Measurements from ENCODE around the gene SACM1L.
"Not testable (repeated sequence)": the region's sequence is repeated elsewhere in the genome, so short reads cannot be mapped to it uniquely, and the experiment has no call there.

Gene SACM1L

DNA sequence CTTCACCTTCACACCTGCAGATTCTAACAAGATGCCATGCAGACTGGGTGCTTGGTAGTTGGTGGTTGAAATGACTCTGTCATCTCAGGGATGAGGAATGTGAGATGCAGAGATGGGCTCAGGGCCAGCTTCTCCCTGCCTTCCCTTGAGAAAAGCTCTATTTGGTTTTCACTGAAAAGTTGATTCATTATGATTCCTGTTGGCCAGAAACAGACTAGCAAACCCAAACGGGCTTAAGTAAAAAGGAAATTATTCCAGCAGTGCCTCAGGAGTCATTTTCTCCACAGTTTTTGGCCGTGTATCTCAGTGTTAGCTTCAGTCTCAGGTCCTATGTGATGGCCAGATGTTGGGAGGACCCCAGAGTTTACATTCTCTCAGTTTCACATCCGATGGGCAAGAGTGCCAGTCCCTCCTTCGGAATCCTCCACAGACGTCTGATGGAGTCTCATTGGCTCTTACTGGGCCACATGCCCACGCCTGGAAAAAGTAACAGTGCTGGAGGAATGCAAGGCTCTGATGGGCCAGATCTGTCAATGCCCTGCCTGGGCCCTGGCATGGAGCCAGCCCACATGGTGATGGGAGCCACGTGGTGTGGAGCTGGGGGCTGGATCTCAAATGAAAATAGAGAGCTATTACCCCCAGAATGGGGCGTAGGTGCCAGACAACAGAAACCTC lies 22.3 kb upstream of the SACM1L start:
- DNase-seq (ENCODE audit: low spot score) (peak; percentile 55), FAIRE-seq (no peak)

DNA sequence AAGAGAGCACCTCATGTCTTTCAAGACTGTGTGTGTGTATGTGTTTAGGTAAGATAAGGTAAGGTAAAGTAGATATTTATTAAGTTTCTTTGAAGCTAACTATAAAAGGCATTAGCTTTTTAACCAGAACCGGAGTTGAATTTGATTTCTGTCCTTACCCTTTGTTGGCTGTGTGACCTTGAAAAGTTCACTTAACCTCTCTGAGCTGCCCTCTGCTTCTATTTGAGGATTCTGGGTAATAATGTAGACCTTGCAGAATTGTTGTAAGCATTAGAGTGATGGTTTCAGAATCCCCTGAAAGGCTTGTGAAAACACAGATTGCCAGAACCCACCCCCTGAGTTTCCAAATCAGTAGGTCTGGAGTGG lies 21.6 kb upstream of the SACM1L start:
- FAIRE-seq (no peak), DNase-seq (ENCODE audit: low spot score) (no peak)

DNA sequence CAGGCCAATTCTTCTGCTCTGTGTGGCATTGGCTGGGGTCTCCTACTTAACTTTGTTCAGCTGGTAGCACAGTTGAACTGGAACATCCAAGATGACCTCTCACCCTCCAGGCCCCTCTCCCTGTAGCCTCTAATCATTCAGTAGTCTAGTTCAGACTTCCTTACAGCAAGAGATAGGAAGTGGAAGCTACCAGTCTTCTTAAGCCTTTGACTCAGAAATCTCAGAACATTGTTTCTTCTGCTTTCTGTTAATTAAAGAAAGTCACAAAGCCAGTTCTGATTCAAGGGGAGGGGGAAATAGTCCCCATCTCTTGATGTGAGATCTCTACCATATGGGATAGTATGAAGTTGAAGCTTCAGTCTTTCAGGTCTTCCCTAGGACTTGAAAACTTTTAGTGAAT lies 18.8 kb upstream of the SACM1L start:
- DNase-seq (ENCODE audit: low spot score): no peak
- FAIRE-seq: no peak

DNA sequence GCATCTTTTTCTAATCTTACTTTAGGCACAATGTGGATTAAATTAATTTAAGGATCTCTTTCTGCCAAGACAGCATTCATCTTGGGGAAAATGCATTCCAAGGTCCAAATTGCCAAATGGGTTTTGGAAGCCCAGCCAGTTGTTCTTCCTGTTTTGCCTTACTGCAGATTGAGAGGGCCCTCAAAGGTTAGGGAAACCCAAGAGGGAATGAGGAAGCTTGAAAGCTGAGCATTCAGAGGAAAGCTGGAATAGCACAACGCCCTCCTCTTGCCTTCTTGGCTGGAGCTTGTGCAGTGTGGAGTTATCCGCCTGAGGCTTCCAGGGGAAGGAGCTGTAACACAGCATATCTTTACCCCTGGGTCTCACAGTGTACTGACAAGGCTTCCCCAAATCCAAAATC lies 18.2 kb upstream of the SACM1L start:
- no peak for FAIRE-seq
- no peak for DNase-seq (ENCODE audit: low spot score)

DNA sequence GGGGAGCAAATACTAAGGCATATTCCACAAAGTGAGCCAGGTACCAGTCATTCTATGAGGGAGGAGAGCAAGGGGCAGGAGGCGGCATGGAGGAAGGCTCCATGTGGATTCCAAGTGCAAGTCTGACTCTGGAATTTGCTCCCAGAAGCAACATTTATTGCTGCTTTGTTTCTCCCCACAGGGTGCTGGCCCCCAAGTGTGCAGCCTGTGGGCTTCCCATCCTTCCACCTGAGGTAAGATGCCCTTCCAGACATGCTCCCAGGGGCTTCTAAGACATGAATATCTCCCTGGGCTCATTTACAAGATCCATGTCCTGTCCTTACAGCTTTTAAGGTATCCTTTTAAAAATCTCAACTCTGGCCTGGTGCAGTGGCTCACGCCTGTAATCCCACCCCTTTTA lies 15.9 kb upstream of the SACM1L start:
- DNase-seq (ENCODE audit: low spot score) (no peak), FAIRE-seq (no peak)

DNA sequence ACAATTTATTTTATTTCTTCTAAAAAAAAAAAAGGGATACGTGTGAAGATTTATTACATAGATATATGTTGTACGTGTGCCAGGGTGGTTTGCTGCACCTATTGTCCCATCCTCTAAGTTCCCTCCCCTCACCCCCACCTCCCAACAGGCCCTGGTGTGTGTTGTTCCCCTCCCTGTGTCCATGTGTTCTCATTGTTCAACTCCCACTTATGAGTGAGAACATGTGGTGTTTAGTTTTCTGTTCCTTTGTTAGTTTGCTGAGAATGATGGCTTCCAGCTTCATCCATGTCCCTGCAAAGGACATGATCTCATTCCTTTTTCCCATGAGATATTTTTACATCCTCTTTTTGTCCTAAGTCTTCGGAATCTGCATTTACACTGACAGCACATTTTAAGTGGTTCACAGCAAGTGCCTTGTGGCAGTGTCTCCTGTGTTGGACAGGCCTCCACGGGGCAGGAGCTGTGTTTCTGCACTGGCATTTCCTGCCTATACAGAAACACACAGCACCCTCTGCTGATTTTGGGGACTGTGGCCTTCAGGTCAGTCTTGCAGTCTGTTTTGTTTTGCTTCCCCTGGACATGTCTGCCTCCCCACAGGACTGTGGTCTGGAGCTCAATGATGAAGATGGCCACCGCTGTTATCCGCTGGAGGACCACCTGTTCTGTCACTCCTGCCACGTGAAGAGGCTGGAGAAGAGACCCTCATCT lies 12.7 kb upstream of the SACM1L start:
- DNase-seq (ENCODE audit: low spot score): no peak
- no peak for FAIRE-seq

DNA sequence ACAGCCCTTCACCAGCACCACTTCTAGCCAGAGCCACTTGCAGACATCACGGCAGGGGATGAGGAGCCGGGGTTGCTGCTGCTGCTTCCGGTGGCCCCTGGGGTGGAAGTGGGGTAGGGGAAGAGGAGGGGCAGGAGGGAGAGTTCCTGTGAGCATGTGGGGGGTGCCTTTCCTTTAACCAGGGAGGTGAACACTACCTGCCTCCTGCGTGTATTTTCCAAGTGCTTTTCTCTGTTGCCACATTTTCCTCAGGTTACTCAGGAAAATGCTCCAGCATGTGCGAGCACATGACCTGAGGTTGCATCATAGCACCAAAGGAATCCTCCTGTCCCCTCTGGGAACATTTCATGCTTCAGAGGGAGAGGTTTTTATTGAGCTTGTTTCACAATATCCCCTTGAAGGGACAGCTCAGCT lies 12.2 kb upstream of the SACM1L start:
- DNase-seq (ENCODE audit: low spot score) (no peak), FAIRE-seq (no peak)

DNA sequence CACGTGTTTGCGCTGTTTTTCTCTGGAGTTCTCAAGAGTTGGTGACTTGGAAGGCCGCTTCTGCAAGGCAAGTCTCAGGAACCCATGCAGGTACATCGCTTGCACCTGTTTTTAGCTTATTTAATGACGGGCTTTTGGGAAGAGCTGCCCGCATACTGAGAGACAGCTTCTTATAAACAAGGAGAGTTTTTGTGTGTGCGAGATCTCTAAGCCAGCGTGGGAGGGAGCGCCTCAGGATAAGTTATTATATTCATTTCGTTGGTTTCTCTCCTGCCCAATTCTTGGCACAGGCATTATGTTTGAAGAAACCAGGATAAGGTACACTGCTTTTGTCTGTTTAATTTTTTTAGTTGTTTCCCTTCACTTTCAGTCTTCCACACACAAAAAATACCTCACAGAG lies 11.4 kb upstream of the SACM1L start:
- FAIRE-seq (no peak), DNase-seq (ENCODE audit: low spot score) (no peak)

DNA sequence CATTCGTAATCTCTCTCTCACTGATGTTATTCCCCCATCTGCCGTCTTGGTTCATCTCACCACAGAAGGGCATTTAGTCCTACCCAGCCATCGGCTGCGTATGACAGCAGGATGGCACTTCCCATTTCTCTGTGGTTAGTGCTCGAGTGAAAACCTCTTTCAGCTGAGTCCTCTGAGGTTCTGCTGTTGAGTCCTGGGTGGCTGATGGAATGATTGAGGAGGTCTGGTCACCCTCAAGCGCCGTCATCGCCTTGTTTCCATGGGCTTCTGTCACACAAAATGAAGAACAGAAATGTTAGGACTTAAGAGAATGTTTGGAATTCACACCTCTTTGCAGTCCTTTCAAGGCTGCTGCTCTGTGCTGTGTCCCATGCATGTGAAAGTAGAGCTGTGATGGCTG lies 9.4 kb upstream of the SACM1L start:
- FAIRE-seq (peak; percentile 9), DNase-seq (ENCODE audit: low spot score) (no peak)

DNA sequence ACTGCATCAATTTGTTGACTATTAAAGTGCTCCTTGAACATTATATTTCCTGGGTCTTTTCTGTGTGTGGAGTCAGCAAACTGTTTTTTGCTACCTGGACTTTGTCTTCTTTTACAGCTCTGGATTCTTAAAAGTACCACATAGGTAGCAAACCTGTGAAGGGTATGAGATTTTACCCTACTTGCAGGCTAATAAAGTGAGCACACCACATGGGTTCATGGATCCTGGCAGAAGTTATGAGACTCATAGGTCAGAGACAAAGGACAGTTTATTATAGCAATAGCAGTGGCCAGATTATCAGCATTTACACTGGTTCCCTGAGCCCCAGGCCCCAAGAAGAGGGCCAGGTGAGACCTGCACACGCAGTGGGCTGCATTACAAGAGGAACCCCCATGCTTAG lies 8.0 kb upstream of the SACM1L start:
- no peak for FAIRE-seq
- no peak for DNase-seq (ENCODE audit: low spot score)

DNA sequence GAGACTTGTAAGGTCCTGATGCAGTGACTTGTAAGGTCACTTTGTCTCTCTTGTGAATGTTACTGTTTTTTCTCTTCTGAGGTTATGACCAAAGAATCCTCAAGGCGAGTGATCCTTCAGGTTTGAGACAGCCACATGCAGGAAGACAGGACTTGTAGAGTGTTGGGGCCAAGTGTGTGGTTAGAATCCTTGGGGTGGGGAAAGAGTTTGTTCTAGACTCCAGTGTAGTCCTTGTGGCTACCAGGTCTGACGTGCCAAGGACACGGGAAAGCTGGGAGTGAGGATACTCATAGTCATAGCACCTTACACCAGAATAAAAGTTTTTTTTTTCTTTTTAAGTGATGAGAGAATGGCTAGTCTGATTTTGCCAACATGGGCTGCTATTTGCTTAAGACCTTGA lies 7.3 kb upstream of the SACM1L start:
- DNase-seq (ENCODE audit: low spot score): no peak
- FAIRE-seq: no peak

DNA sequence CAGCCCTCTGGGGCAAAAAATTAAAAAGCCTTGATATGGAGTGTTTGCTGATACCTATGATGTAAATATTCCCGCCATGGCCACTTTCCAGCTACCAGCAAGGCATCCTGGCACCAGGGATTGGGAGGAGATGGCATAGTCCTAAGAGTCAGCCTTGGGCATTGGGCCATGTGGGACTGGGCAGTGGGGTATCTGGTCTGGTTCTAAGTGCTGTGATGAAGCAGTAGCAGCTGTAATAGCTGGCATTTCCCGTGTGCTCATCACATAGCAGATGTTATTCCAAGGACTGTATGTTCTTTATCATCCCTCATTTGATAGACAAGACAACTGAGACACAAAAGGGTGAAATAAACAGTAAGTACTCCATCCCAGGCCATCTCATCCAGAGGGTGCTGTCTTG lies 6.9 kb upstream of the SACM1L start:
- FAIRE-seq: no peak

DNA sequence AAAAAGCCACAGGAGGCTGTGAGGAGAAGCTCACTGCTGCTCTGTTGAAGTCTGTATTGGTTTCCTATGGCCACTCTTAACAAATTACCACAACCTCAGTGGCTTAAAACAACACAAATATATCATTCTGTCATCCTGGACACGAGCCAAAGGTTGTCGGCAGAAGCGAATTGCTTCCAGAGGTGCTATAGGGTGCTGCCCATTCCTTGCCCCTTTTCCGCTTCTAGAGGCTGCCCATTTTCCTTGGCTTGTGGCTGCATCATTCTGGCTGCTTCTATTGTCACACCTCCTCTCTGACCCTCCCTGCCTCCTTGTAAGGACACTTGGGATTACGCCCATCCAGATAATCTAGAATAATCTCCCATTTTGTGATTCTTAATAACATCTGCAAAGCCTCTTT lies 6.4 kb upstream of the SACM1L start:
- FAIRE-seq (no peak), DNase-seq (ENCODE audit: low spot score) (no peak)

More for the DNA sequence above, 6.9 kb upstream of the SACM1L start:
- no peak for DNase-seq (ENCODE audit: low spot score)

DNA sequence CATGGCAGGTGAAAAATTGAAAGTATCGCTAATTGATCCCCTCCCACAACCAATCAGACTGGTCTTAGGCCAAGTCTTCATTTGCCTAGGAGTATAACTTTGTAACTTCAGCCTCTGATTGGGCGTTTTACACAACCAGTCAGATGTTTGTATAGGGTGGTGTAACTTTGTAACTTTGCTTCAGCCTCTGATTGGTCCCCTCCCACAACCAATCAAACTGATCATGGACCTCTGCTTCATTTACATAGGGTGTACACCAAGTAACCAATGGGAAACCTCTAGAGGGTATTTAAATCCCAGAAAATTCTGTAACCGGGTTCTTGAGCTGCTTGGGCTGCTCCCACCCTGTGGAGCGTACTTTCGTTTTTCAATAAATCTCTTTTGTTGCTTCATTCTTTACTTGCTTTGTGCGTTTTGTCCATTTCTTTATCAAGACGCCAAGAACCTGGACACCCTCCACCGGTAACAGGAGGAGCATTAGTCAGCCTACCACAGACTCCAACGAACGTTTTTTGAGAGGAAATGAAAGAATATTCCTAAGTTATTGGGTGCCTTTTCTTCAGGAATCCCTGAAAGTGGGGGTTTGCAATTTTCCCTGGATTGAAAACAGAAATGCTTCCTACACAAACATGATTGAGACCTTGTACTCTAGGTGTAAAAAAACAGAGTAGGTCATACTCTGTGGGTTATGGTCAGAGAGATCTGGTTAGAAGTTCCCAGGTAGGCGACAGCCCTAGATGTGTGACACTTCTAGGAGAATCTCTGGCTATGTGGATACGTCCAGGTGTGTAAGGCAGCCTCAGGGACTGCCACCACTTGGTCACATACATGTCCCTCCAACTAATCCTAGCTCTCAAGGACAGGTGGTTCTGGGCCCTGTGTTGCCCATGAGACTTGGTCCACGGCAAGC lies 5.5 kb upstream of the SACM1L start:
- DNase-seq (ENCODE audit: low spot score): no peak
- FAIRE-seq: no peak

DNA sequence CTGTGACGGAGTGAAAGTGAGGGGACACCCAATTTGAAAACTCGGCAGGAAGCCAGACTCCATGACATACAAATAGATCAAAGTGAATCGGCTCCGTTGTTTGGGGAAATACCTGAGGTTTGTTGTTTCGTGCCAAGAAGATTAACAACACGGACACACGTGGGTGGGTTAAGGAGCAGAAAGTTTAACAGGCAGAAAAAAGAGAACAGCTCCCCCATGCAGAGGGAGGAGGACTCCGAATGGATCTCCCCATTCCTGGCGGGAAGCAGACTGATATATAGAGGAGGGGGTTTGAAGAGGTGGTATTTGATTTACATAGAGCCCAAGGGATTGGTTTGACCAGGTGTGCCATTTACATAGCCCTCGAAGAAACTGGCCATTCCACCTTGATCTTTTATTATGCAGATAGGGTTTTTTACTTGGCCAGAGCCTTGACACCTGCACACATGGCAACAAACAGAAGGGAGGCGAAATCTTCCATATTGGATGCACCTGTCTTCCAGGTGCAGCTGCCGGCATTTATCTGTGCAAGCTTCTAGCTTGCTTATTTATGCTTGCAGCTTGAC lies 4.8 kb upstream of the SACM1L start:
- DNase-seq (ENCODE audit: low spot score): no peak
- no peak for FAIRE-seq

DNA sequence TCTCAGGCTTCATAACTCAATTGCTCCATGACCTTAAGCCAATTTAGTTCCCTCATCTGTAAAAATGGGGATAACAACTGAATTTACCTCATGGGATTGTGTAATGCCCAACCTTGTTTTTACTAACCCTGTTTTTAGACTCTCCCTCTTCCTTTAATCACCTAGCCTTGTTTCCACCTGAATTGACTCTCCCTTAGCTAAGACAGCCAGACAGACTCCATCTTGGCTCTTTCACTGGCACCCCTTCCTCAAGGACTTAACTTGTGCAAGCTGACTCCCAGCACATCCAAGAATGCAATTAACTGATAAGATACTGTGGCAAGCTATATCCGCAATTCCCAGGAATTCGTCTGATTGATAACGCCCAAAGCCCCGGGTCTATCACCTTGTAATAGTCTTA lies 3.5 kb upstream of the SACM1L start:
- DNase-seq (ENCODE audit: low spot score); FAIRE-seq: not testable (repeated sequence)

DNA sequence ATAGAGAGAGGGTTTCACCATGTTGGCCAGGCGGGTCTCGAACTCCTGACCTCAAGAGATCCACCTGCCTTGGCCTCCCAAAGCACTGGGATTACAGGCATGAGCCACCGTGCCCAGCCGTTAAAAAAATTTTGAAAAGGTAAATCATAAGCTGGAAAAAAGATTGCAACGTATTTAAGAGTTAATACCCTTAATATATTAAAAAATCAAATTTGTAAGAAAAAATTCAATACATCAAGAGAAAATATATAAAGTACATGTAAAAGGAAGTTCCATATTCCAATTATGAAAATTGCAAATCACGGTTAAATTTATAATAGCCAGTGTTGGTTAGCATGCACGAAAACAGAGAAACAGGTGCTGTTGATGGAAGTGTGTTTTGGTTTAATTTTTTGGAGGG lies 2.3 kb upstream of the SACM1L start:
- FAIRE-seq: no peak
- DNase-seq (ENCODE audit: low spot score): no peak

DNA sequence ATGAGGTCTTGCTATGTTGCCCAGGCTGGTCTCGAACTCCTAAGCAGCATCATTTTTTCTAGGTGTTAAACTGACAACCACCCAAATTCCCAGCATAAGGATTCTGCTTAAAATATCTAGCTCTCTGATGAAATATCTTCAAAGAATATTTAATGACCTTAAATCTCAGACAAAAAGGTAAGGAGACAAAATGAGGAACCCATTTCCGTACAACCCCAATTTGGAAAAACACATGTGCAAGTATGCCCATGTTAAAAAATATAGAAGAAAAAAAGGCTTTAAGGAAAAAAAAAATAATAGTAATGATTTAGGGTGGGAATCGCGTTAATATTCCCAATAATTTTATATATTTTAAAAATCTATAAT lies 1.4 kb upstream of the SACM1L start:
- FAIRE-seq: no peak
- no peak for DNase-seq (ENCODE audit: low spot score)

DNA sequence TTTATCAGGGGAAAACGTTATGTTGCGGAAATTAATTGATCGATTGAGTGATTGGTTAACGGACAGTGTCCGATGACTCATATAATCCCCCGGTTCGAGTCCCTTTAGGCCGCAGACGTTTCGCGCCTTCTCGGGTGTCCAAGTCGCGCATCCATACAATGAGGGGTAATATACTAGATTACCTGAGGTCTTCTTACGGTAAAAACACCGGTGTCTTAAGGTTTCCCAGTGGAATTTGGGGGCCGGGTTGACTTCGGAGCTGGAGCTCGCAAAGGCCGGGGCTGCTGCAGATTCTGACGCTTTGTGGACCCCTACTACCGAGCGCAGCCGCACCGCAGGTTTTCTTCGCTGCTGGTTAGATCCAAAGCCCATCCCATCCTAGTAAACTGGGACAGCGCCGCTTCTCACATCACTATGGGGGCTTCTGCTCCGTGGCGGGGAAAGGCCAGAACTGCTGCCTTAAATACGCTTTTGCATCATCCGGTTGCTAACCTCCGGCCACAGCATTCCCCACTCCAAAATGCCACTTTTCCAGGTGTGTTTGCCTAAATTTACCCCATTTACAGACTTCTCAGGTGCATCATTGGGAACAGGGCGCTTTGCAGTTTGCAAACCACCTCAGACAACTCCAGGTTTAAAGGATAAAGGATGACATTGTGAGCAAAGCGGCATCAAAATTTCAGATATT lies 858 bp upstream of the SACM1L start:
- DNase-seq (ENCODE audit: low spot score) (peak; percentile 55), FAIRE-seq (no peak)

DNA sequence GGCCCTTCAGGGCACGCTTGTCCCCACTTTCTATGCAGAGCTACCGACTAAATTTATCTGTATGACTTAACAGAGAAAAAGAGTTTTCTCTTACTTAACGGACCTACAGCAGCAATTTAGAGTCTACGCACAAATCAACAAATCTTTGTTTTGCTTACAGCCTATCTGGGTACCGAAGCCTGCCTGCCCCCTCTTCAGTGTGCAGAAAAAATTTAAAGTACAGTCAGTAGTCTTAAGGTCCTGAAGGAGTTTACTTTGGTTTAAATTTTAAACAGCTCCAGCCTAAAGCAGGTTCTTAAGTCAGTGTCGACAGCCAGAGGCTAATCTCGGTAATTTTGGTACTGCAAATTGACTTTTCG lies 570 bp downstream of the SACM1L start:
- FAIRE-seq: no peak

DNA sequence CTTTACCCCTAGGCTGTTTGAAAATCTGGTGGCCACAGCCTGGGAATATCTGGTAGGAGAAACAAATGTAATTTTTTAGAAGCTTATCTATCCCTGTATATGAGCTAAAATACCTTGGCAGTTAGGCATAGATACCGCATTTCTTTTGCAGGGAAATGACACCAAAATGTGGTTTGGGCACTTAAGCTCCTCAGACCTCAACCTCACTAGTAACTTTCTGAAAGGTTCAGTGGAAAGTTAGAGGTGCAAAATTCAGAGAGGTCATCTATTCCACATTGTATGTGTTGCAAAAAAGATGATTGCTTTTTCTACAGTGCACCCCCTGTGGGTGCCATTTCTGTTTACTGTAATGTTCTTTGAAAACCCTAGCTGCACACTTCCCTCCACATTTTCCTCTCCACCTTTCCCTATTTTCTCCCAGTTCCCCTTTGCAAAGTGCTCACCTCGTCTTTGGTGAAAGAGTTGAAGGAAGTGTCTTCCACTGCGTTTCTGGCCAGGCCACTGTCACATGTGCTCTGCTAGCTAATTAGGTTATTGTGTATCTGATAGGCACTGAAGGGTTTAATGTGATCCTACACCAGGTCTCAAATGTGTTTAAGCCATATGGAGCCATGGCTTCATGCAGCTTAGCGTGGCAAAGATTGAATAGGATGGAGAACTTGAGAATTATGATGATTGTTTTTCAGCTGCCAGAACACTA lies 1.3 kb downstream of the SACM1L start:
- no peak for DNase-seq (ENCODE audit: low spot score)
- no peak for FAIRE-seq

More for the DNA sequence above, 570 bp downstream of the SACM1L start:
- no peak for DNase-seq (ENCODE audit: low spot score)
